ENCODE measurements around the gene ZXDC.
A peak's percentile ranks its signal among the peaks of the same experiment; 100 is the strongest.

Gene ZXDC

GRCh38 chr3:126401611-126402160 lies 74.0 kb downstream of the ZXDC start:
- Histone ChIP-seq H3K36me3 (ENCODE audit: control insufficient read depth, low read depth, low read length) (no peaks in the 10 kb centered on the region), H3K9ac (ENCODE audit: low read length) (no peak overlapping the region), H3K27ac (ENCODE audit: low read length) (no peak overlapping the region), H3K4me3 (ENCODE audit: low read length) (no peak overlapping the region), H3K4me1 (ENCODE audit: control insufficient read depth, low read depth, low read length) (no peaks in the 10 kb centered on the region), H3K27me3 (ENCODE audit: control insufficient read depth, insufficient read depth, low read length) (no peaks in the 10 kb centered on the region), H3K9me3 (ENCODE audit: control insufficient read depth, low read depth, low read length) (no peaks in the 10 kb centered on the region)

GRCh38 chr3:126399756-126400155 lies 75.9 kb downstream of the ZXDC start:
- Histone ChIP-seq H3K9ac (ENCODE audit: low read length) (no peak overlapping the region), H3K9me3 (ENCODE audit: control insufficient read depth, low read depth, low read length) (no peaks in the 10 kb centered on the region), H3K4me3 (ENCODE audit: low read length) (no peak overlapping the region), H3K36me3 (ENCODE audit: control insufficient read depth, low read depth, low read length) (no peaks in the 10 kb centered on the region), H3K4me1 (ENCODE audit: control insufficient read depth, low read depth, low read length) (peaks cover 4% of the 10 kb centered on the region), H3K27ac (ENCODE audit: low read length) (no peak overlapping the region), H3K27me3 (ENCODE audit: control insufficient read depth, insufficient read depth, low read length) (peaks cover 16% of the 10 kb centered on the region)

GRCh38 chr3:126399351-126399735 lies 76.3 kb downstream of the ZXDC start:
- Histone ChIP-seq H3K9ac (ENCODE audit: low read length) (no peak overlapping the region), H3K27ac (ENCODE audit: low read length) (no peak overlapping the region), H3K4me3 (ENCODE audit: low read length) (no peak overlapping the region)

GRCh38 chr3:126398423-126399350 lies 77.0 kb downstream of the ZXDC start:
- Histone ChIP-seq H3K9ac (ENCODE audit: low read length) (no peak overlapping the region), H3K27me3 (ENCODE audit: control insufficient read depth, insufficient read depth, low read length) (peaks cover 26% of the 10 kb centered on the region), H3K36me3 (ENCODE audit: control insufficient read depth, low read depth, low read length) (no peaks in the 10 kb centered on the region), H3K4me3 (ENCODE audit: low read length) (no peak overlapping the region), H3K4me1 (ENCODE audit: control insufficient read depth, low read depth, low read length) (peaks cover 8% of the 10 kb centered on the region), H3K27ac (ENCODE audit: low read length) (no peak overlapping the region), H3K9me3 (ENCODE audit: control insufficient read depth, low read depth, low read length) (no peaks in the 10 kb centered on the region)

More at GRCh38 chr3:126399351-126399735, 76.3 kb downstream of the ZXDC start:
- Histone ChIP-seq H3K27me3 (ENCODE audit: control insufficient read depth, insufficient read depth, low read length) (peaks cover 20% of the 10 kb centered on the region), H3K9me3 (ENCODE audit: control insufficient read depth, low read depth, low read length) (no peaks in the 10 kb centered on the region), H3K4me1 (ENCODE audit: control insufficient read depth, low read depth, low read length) (peaks cover 7% of the 10 kb centered on the region), H3K36me3 (ENCODE audit: control insufficient read depth, low read depth, low read length) (no peaks in the 10 kb centered on the region)

- H3K4me1 ChIP-seq (ENCODE audit: control insufficient read depth, low read depth, low read length) = peaks cover 8% of the 10 kb centered on the region
- no peak overlapping the region for H3K4me3 ChIP-seq (ENCODE audit: low read length)
- peaks cover 30% of the 10 kb centered on the region for H3K27me3 ChIP-seq (ENCODE audit: control insufficient read depth, insufficient read depth, low read length)
- H3K36me3 ChIP-seq (ENCODE audit: control insufficient read depth, low read depth, low read length) = no peaks in the 10 kb centered on the region
- H3K9ac ChIP-seq (ENCODE audit: low read length) = no peak overlapping the region
- H3K9me3 ChIP-seq (ENCODE audit: control insufficient read depth, low read depth, low read length) = no peaks in the 10 kb centered on the region
- H3K27ac ChIP-seq (ENCODE audit: low read length) = no peak overlapping the region
Measured at GRCh38 chr3:126397610-126398422, 77.9 kb downstream of the ZXDC start.

GRCh38 chr3:126396536-126396935 lies 79.2 kb downstream of the ZXDC start:
- Histone ChIP-seq H3K9ac (ENCODE audit: low read length) (no peak overlapping the region), H3K36me3 (ENCODE audit: control insufficient read depth, low read depth, low read length) (no peaks in the 10 kb centered on the region)

GRCh38 chr3:126395846-126396513 lies 79.7 kb downstream of the ZXDC start:
- Histone ChIP-seq H3K4me3 (ENCODE audit: low read length) (no peak overlapping the region), H3K27ac (ENCODE audit: low read length) (no peak overlapping the region), H3K27me3 (ENCODE audit: control insufficient read depth, insufficient read depth, low read length) (peaks cover 30% of the 10 kb centered on the region), H3K9ac (ENCODE audit: low read length) (no peak overlapping the region), H3K4me1 (ENCODE audit: control insufficient read depth, low read depth, low read length) (peaks cover 8% of the 10 kb centered on the region), H3K36me3 (ENCODE audit: control insufficient read depth, low read depth, low read length) (no peaks in the 10 kb centered on the region), H3K9me3 (ENCODE audit: control insufficient read depth, low read depth, low read length) (no peaks in the 10 kb centered on the region)

More at GRCh38 chr3:126396536-126396935, 79.2 kb downstream of the ZXDC start:
- no peak overlapping the region for H3K4me3 ChIP-seq (ENCODE audit: low read length)
- H3K9me3 ChIP-seq (ENCODE audit: control insufficient read depth, low read depth, low read length) = no peaks in the 10 kb centered on the region
- H3K4me1 ChIP-seq (ENCODE audit: control insufficient read depth, low read depth, low read length) = peaks cover 8% of the 10 kb centered on the region
- no peak overlapping the region for H3K27ac ChIP-seq (ENCODE audit: low read length)
- H3K27me3 ChIP-seq (ENCODE audit: control insufficient read depth, insufficient read depth, low read length) = peaks cover 30% of the 10 kb centered on the region

GRCh38 chr3:126394977-126395321 lies 80.7 kb downstream of the ZXDC start:
- Histone ChIP-seq H3K4me1 (ENCODE audit: control insufficient read depth, low read depth, low read length) (peaks cover 8% of the 10 kb centered on the region), H3K27ac (ENCODE audit: low read length) (no peak overlapping the region), H3K9me3 (ENCODE audit: control insufficient read depth, low read depth, low read length) (no peaks in the 10 kb centered on the region), H3K27me3 (ENCODE audit: control insufficient read depth, insufficient read depth, low read length) (peaks cover 34% of the 10 kb centered on the region), H3K4me3 (ENCODE audit: low read length) (peak overlapping the region; percentile 42), H3K36me3 (ENCODE audit: control insufficient read depth, low read depth, low read length) (no peaks in the 10 kb centered on the region), H3K9ac (ENCODE audit: low read length) (peak overlapping the region; percentile 40)

- H3K27me3 ChIP-seq (ENCODE audit: control insufficient read depth, insufficient read depth, low read length) = peaks cover 40% of the 10 kb centered on the region
- H3K4me3 ChIP-seq (ENCODE audit: low read length) = peak within 1 kb of the TSS; percentile 42
- H3K4me1 ChIP-seq (ENCODE audit: control insufficient read depth, low read depth, low read length) = peaks cover 8% of the 10 kb centered on the region
Measured at GRCh38 chr3:126394179-126394976, 81.3 kb downstream of the ZXDC start, which contains the start of gene CFAP100. Gene CFAP100, plus strand, starts transcription at chr3:126394909. Its CDS starts 1,092 bp downstream, at chr3:126396001.

GRCh38 chr3:126393563-126393962 lies 82.1 kb downstream of the ZXDC start:
- H3K36me3 ChIP-seq (ENCODE audit: control insufficient read depth, low read depth, low read length) = no peaks in the 10 kb centered on the region
- H3K27ac ChIP-seq (ENCODE audit: low read length) = no peak overlapping the region
- H3K4me3 ChIP-seq (ENCODE audit: low read length) = no peak overlapping the region
- H3K9me3 ChIP-seq (ENCODE audit: control insufficient read depth, low read depth, low read length) = no peaks in the 10 kb centered on the region
- H3K9ac ChIP-seq (ENCODE audit: low read length) = no peak overlapping the region
- peaks cover 8% of the 10 kb centered on the region for H3K4me1 ChIP-seq (ENCODE audit: control insufficient read depth, low read depth, low read length)
- peaks cover 40% of the 10 kb centered on the region for H3K27me3 ChIP-seq (ENCODE audit: control insufficient read depth, insufficient read depth, low read length)

More at GRCh38 chr3:126394179-126394976, 81.3 kb downstream of the ZXDC start, which contains the start of gene CFAP100:
- Histone ChIP-seq H3K9ac (ENCODE audit: low read length) (peak within 1 kb of the TSS; percentile 40), H3K9me3 (ENCODE audit: control insufficient read depth, low read depth, low read length) (no peaks in the 10 kb centered on the region), H3K27ac (ENCODE audit: low read length) (no peak within 1 kb of the TSS), H3K36me3 (ENCODE audit: control insufficient read depth, low read depth, low read length) (no peaks in the 10 kb centered on the region)

Measured in iPS-18a (cell line).